GM18873 (cell line): ENCODE results near the gene ETV4.

ENCODE experiments used
- ATAC-seq: cut with Tn5 transposase; IDR thresholded peaks from one replicate; pipeline ENCODE4 v1.9.1; 2021; ENCODE audit warnings: mild to moderate bottlenecking, moderate library complexity, moderate number of reproducible peaks; ENCODE audit not compliant: unreplicated experiment, low FRiP score

The ETV4 gene

GRCh38 chr17:43547189-43547550 is 1.0 kb upstream of the ETV4 start:
- no peak for ATAC-seq

GRCh38 chr17:43545383-43545632 is 832 bp downstream of the ETV4 start:
- no peak for ATAC-seq

- ATAC-seq, result no peak
Observed at GRCh38 chr17:43543771-43544575, 2.2 kb downstream of the ETV4 start.

- no peak for ATAC-seq
Observed at GRCh38 chr17:43543300-43543699, 2.8 kb downstream of the ETV4 start.

DNA sequence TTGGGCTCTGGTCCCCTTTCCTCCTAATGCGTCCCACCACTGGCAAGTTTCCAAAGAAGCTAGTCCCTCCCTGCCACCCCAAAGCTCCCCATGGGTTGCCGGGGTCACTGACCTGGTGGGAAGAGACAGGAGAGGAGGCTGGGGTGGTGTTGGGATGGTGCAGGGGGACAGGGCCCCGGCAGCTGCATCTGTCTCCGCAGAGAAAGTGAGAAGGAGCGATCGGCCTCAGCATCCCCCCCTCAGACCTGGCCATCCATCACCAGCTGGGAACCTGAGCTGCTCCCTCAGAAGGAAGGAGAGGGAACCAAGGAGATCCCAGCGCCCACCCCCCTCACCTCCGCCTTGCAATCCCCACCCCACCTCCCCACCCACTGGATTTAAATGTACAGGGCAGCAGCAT is 3.3 kb downstream of the ETV4 start:
- ATAC-seq, result no peak

- no peak for ATAC-seq
Observed at GRCh38 chr17:43540821-43541674, 5.1 kb downstream of the ETV4 start.

GRCh38 chr17:43536236-43536992 is 9.7 kb downstream of the ETV4 start:
- ATAC-seq, result no peak

GRCh38 chr17:43534909-43535308 is 11.2 kb downstream of the ETV4 start:
- no peak for ATAC-seq

DNA sequence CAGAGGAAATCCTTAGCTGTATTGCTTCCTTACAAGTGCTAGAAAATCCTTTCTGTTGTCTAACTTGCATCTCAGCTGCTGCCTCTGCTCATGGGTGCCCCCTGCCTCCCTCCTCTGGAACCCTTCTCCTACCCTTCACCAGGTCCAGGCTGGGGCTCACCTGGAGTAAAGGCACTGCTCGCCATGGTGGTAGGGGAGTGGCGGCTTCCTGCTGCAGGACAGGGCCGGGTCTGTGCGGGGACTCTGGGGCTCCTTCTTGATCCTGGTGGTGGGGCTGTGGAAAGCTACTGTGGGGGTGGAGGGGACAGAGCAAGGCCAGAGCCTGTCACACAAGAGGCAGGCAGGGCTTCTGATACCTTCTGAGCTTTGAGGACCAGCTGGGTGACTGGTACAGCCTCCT is 12.4 kb downstream of the ETV4 start:
- ATAC-seq, result no peak

DNA sequence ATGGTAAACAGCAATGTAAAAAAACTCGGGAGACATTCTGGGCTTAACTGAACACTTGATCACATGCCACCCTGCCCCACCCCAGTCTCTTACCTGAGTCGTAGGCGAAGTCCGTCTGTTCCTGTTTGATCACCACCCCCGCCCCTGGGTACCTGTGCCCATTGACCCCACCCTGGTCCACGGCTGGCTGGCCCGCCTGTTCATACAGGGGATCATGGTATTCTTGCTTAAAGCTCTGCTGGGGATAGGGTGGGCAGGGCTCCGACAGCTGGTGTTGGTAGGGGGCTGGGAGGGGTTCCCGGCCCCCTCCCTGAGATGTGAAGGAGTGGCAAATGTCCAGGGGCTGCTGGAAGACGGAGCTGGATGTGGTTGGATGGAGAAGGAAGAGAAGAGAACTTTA is 13.6 kb downstream of the ETV4 start:
- no peak for ATAC-seq

DNA sequence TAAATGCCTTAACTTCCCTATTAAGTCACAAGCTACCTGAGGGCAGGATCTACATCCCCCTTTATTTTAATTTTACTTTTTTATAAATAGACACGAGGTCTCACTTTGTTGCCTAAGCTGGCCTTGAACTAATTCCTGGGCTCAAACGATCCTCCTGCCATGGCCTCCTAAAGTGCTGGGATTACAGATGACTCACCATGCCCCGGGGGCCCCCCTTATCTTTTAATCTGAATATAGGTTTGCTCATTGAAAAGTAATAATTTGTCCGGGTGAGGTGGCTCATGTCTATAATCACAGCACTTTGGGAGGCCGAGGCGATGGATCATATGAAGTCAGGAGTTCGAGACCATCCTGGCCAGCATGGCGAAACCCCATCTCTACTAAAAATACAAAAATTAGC is 14.2 kb downstream of the ETV4 start:
- ATAC-seq, result no peak

DNA sequence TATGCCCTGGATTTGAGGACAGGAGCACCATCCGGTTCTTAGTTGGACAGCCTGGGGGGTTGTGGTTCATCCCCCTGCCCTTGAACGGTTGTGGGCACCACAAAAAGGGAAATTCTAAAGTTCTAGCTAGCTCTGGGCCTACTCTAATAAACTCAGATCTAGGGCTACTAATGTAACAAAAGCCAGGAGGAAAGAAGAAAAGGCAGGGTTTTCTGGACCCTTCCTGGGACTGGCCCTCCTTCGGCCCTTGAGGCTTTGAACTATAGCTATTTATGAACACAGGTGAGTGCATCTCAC is 15.1 kb downstream of the ETV4 start:
- ATAC-seq, result no peak

GRCh38 chr17:43530288-43531081 is 15.7 kb downstream of the ETV4 start:
- no peak for ATAC-seq

- no peak for ATAC-seq
Observed at GRCh38 chr17:43529947-43530287, 16.2 kb downstream of the ETV4 start.

GRCh38 chr17:43528988-43529814 is 16.9 kb downstream of the ETV4 start:
- no peak for ATAC-seq

GRCh38 chr17:43528319-43528987 is 17.7 kb downstream of the ETV4 start:
- no peak for ATAC-seq

GRCh38 chr17:43526886-43527648 is 19.1 kb downstream of the ETV4 start:
- no peak for ATAC-seq

GRCh38 chr17:43524945-43525575 is 21.1 kb downstream of the ETV4 start:
- ATAC-seq, result no peak
